Measurements from ENCODE around the gene CRELD2.

The CRELD2 gene

DNA sequence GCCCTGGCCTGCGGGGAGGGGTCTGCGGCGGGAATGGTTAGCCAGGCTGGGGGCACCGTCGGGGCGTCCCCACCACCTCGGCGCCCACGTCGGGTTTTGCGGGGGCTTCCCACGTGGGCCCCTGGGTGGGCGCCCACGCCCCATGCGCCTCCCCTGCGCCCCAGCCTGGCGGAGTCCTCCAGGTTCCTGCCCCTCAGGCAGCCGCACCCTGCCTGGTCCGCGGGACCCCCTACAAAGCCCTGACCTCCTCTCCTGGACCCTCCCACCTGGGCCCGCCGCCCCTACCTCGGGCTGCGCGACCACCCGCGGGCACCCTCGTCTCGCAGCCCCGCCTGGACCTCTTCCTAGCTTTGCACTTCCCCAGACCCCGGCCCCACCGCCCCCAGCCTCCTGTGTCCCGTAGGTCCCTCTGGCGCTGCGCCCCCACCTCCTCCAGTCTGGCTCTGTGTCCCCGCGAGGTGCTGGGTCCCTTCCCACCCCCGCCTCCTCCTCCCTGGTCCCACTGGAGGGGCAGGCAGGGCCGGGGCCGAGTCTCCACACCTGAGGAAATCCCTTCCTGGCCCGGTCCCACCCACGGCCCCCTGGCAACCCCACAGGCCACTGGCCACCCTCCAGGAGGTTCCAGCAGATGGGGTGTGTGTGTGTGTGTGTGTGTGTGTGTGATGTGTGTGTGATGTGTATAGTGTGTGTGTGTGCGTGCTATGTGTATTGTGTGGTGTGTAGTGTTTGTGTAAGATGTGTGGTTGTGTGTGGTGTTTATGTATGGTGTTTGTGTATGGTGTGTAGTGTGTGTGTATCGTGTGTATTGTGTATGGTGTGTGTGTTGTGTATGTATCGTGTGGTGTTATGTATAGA is 54.0 kb downstream of the CRELD2 start:
- peak overlapping the region; percentile 57 to 71 for H3K4me3 ChIP-seq
- intact Hi-C loops (cut with DNase I; ENCODE audit: low total_unique reads) = loop anchor here (5.0 kb wide), 1 partner anchor 40 kb away; no protein-coding TSS in a partner anchor

DNA sequence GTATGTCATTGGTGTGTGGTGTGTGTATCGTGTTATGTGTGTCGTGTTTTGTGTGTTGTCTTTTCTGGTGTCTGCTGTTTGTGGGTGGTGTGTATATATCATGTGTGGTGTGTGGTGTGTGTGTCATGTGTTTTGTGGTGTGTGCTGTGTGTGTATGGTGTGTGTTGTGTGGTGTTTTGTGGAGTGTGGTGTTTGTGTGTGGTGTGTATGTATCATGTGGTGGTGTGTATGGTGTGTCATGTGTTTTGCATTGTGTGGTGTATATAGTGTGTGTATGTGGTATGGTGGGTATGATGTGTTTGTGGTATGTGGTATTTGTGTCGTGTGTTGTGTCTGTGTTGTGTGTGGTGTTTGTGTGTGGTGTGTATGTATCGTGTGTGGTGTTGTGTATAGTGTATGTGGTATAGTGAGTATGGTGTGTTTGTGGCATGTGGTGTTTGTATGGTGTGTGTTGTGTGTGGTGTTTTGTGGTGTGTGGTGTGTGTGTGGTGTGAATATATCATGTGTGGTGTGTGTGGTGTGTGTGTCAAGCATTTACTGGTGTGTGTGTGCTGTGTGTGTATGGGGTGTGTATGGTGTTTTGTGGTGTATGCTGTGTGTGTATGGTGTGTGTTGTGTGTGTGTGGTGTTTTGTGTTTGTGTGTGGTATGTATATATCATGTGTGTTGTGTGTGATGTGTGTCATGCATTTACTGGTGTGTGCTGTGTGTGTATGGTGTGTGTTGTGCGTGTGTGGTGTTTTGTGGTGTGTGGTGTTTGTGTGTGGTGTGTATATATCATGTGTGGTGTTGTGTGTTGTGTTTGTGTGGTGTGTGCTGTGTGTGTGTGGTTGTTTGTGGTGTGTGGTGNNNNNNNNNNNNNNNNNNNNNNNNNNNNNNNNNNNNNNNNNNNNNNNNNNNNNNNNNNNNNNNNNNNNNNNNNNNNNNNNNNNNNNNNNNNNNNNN is 54.9 kb downstream of the CRELD2 start:
- intact Hi-C loops (cut with DNase I; ENCODE audit: low total_unique reads) = loop anchor here (5.0 kb wide), 1 partner anchor 41 kb away; no protein-coding TSS in a partner anchor
- Histone ChIP-seq H3K4me1 (peaks cover 7 to 26% (median 21%) of the 10 kb centered on the region in 4 donors), H3K36me3 (no peaks in the 10 kb centered on the region), H3K4me3 (no peak overlapping the region), H3K9me3 (no peaks in the 10 kb centered on the region), H3K27ac (no peak overlapping the region), H3K27me3 (no peaks in the 10 kb centered on the region)
- TF ChIP-seq, protein P1, sequence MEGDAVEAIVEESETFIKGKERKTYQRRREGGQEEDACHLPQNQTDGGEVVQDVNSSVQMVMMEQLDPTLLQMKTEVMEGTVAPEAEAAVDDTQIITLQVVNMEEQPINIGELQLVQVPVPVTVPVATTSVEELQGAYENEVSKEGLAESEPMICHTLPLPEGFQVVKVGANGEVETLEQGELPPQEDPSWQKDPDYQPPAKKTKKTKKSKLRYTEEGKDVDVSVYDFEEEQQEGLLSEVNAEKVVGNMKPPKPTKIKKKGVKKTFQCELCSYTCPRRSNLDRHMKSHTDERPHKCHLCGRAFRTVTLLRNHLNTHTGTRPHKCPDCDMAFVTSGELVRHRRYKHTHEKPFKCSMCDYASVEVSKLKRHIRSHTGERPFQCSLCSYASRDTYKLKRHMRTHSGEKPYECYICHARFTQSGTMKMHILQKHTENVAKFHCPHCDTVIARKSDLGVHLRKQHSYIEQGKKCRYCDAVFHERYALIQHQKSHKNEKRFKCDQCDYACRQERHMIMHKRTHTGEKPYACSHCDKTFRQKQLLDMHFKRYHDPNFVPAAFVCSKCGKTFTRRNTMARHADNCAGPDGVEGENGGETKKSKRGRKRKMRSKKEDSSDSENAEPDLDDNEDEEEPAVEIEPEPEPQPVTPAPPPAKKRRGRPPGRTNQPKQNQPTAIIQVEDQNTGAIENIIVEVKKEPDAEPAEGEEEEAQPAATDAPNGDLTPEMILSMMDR (IDR thresholded peaks at IDR 0.05) = no peak
- peak; percentile 3 to 13 for DNase-seq

More for the DNA sequence above, 54.0 kb downstream of the CRELD2 start:
- H3K27ac ChIP-seq = peak overlapping the region; percentile 88 to 89
- H3K4me1 ChIP-seq = peaks cover 7 to 32% (median 24%) of the 10 kb centered on the region in 4 donors
- no peaks in the 10 kb centered on the region for H3K9me3 ChIP-seq
- no peaks in the 10 kb centered on the region for H3K27me3 ChIP-seq
- H3K36me3 ChIP-seq = no peaks in the 10 kb centered on the region
- peak; percentile 29 to 71 for DNase-seq
- TF ChIP-seq, protein P1 (IDR thresholded peaks at IDR 0.05) = no peak

DNA sequence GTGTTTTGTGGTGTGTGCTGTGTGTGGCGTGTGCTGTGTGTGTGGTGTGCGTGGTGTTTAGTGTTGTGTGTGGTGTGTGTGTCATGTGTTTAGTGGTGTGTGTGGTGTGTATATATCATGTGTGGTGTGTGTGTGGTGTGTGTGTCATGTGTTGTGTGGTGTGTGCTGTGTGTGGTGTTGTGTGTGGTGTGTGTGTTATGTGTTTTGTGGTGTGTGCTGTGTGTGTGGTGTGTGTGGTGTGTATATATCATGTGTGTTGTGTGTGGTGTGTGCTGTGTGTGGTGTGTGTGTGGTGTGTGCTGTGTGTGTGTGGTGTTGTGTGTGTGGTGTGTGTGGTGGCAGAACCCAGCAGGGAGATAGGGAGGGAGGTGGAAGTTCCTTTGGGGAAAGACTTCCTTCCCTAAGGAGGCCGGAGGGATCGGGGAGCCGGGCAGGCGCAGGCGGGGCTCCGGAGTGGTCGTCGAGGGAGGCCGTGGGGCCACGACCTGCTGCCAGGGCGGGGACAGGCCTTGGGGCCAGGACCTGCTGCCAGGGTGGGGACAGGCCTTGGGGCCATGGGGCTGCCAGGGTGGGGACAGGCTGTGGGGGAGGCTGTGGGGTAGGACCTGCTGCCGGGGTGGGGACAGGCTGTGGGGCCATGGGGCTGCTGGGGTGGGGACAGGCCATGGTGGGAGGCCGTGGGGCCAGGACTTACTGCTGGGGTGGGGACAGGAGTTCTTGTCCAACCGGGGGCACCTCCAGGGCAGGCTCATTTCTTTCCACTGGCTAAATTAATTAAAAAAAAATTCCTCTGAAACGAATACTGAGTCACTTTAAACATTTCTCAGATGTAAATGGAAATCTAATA is 57.3 kb downstream of the CRELD2 start:
- peak; percentile 11 to 63 for DNase-seq
- H3K9me3 ChIP-seq = peaks cover 3 to 15% (median 12%) of the 10 kb centered on the region in 3 donors
- TF ChIP-seq, protein P1 (IDR thresholded peaks at IDR 0.05) = no peak
- H3K4me1 ChIP-seq = peaks cover 7 to 20% (median 13%) of the 10 kb centered on the region in 4 donors
- no peak overlapping the region for H3K4me3 ChIP-seq
- H3K36me3 ChIP-seq = no peaks in the 10 kb centered on the region
- intact Hi-C loops (cut with DNase I; ENCODE audit: low total_unique reads) = no loop called here
- H3K27ac ChIP-seq = peak overlapping the region in 1 of 2 donors; percentile 47
- no peaks in the 10 kb centered on the region for H3K27me3 ChIP-seq

DNA sequence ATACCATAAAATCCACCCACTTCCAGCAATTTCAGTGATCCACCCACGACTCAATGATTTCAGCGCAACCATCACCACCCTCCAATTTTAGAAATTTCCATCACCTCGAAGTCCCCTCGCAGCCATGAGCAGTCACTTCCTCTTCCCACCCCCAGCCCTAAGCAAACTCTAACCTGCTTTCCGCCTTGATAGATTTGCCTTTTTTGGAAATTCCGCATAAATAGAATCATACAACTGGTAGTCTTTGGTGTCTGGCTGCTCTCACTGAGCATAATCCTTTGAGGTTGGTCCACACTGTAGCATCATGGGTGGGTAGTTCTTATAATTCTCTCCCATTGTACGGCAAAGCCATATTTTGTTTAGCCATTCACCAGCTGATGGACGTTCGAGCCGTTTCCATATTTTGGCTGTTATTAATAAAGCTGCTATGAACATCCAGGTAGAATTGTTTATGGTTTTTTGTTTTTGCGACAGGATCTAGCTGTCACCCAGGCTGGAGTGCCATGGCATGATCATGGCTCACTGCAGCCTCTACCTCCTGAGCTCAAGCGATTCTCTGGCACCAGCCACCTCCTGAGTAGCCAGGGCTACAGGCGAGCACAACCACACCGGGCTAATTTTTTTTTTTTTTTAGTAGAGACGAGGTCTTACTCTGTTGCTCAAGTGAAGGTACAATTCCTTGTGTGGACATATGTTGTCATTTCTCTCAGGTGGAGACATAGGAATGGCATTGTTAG is 58.2 kb downstream of the CRELD2 start:
- TF ChIP-seq, protein P1 (IDR thresholded peaks at IDR 0.05) = no peak
- Histone ChIP-seq H3K36me3 (no peaks in the 10 kb centered on the region), H3K9me3 (peaks cover 3 to 15% (median 12%) of the 10 kb centered on the region in 3 donors), H3K27me3 (peaks cover 0 to 7% of the 10 kb centered on the region in 2 donors), H3K4me1 (peaks cover 0 to 13% (median 8%) of the 10 kb centered on the region in 4 donors), H3K27ac (peak overlapping the region in 1 of 2 donors; percentile 47), H3K4me3 (no peak overlapping the region)
- DNase-seq = peak; percentile 5 to 11
- intact Hi-C loops (cut with DNase I; ENCODE audit: low total_unique reads) = no loop called here
